ENCODE measurements around the gene DUOXA1.
A peak's percentile ranks its signal among the peaks of the same experiment; 100 is the strongest.

The DUOXA1 gene, protein sequence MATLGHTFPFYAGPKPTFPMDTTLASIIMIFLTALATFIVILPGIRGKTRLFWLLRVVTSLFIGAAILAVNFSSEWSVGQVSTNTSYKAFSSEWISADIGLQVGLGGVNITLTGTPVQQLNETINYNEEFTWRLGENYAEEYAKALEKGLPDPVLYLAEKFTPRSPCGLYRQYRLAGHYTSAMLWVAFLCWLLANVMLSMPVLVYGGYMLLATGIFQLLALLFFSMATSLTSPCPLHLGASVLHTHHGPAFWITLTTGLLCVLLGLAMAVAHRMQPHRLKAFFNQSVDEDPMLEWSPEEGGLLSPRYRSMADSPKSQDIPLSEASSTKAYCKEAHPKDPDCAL

DNA sequence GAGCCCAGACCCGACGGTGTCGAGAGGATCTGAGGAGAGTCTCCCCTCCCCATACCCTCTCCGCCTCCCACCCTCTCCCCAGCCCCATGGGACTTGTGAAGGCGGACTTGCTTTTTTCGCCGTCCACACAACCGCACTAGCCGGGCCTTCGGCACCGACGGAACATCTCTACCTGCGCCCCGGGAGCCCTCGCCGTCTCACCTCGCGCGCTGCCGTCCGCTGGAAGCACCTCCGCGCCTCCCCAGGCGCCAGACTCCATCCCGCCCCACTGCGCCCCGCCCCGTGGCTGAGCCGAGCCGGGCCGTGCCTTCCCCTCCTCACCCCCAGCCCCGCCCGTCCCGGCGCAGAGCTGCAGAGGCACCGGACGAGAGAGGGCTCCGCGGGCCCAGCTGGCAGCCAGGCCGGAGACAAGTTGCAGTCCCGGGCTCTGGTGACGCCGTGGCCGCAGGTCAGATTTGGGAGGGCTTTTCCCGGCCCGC, at the start of gene DUOXA1, which contains the start of gene DUOX1:
Gene DUOXA1 (minus strand): TSS at position 229 of the 479 bp plus-strand sequence. CDS start 6,865 bp downstream, outside the sequence.
Gene DUOX1 (plus strand): TSS at position 344 of the 479 bp plus-strand sequence. CDS start 1,973 bp downstream, outside the sequence.
- no peak for DNase-seq (ENCODE audit: low spot score)

DNA sequence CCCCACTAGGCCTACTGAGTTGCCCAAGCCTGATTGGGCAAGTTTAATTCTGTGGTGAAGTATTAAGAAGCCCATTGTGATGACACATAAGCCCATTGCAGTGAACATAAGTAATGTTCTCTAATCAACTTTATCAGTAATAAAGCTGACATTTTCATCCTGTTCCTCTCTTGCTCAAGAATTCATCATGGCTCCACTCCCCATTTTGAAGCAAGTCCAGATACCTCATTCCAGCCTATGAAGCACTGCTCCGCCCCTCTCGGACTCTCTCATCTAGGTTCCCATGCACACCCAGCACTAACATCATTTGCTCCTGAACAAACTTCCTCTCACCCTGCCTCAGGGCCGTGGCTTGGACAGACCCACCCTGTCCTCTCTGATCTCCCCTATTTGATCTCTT, 47.6 kb upstream of the DUOXA1 start:
- DNase-seq (ENCODE audit: low spot score) = no peak

DNA sequence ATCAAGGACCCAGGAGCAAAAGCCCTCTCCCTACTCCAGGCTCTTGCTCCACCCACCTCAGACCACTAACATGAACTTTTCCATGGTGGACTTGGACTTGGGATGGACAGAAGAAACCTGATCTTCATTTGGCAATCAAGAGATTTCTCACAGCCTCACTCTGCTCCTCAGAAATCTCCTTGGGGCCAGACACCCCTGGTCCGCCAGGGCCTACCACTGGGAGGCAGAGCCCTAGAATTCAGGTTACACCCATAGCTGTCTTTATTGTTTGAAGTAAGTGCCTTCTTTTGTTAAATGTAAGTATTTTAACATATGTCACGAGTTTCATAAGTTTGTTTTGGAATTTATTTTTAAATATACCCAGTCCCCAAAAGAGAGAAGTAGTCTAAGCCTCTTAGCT, 44.9 kb upstream of the DUOXA1 start:
- no peak for DNase-seq (ENCODE audit: low spot score)

DNA sequence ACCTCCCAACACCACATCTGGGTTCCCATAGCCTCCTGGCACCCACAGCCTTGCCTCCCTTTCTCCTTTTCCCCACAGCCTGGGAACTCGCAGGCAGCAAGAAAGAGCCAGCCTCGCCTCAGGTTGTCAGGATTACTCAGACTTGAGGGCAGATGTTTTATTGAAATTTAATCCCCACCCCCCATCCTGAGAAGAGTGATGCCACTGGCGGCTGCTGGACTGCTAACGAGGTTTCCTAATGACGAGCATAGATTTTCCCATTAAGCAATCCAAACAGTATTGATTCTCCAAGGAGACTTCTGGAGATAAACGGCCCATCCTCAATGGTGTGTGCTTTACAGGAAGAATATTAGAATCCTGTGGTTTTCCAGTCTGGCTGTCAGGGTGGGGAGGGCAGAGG, 44.4 kb upstream of the DUOXA1 start:
- DNase-seq (ENCODE audit: low spot score) = no peak

DNA sequence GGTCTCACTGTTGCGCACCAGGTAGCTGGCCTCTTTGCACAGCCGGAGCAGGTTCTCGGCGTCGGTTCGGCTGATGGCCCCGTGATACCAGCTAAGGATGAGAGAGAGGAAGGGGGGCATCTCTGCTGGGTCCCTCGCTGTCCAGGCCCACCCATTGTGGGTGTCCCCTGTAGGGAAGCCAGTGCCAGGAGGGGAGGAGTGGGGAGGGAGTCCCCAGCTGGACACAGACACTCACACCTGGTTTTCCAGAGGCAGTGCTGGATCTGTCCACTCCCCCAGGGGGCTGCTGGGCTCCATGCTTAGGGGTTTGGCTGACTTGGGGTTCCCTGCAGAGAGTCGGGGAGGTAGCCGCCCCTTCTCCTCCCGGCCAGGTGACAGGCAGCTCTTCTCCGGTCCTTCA, 42.2 kb upstream of the DUOXA1 start:
- no peak for DNase-seq (ENCODE audit: low spot score)

DNA sequence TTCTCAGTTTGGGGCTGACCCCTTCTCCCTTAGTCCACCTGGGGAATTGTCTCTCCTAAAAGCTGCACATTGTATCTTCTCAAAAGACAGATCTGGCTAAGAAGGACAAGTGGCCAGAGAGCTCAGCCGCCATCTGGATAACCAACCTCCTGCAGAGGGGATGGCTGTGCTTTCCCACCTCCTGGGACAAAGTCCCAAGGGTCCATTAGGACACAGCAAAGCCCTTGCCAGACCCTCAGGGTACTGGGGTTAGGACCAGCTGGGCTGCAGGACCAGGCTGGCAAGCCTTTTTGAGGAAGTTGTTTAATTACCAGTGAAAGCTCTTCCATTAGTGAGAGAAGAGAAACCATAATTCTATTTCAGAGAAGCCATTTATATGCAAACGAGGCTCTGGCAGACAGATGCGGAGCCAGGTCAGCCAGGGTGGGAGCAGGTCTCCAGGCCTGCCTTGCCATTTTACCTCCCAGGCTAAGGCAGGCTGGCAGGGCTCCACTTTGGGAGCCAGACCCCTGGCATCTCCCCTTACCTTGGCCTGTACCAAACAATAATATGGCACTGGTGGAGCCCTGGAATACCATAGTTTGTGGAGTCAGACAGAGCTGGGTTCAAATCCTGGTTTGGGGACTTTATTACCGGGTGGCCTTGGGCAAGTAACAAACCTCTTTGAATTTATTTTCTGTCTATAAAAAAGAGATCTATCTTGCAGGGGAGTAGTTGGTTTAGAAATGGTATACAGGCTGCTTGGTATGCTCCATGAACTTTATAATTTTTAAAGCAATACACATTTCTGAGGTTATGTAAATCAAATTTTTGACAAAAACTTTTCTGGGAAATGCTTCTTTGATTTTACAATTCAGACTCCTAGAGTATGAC, 40.2 kb upstream of the DUOXA1 start:
- DNase-seq (ENCODE audit: low spot score) = no peak

DNA sequence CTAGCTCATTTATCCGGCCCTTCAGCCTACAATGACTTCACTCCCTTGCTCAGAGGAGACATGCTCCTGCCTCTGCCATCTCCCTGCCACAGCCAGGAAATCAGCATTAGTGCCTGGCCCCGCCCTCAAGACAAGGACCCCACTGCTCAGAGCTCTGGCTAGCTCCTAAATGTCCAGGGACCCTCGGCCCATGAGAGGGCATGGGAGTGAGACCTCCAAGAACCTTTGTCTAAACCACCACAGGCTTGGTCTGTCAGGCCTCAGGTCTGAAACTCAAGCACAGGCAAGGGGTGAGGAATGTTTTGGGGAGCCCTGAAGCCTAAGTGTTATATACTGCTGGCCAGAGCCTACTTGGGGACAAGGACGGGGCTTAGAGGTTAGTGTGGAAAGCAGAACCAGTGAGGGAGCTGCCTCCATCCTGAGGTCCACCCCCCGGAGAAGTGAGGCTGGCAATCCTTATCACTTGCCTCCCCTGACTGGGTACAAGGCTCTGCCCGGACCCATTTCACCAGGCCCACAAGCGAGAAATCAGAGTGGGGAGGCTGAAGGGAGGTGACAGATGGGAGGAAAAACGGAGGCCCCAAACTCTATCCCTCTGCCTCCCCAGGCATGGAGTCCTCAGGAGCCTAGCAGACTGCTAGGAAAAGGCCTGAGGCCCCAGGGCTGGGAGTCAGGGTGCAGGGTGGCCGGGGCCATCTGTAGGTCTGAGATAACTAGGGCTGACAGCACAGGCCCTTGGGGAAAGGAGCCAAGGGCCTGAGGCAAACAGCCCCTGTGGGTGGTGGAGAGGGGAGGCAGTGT, 39.3 kb upstream of the DUOXA1 start:
- DNase-seq (ENCODE audit: low spot score) = no peak

DNA sequence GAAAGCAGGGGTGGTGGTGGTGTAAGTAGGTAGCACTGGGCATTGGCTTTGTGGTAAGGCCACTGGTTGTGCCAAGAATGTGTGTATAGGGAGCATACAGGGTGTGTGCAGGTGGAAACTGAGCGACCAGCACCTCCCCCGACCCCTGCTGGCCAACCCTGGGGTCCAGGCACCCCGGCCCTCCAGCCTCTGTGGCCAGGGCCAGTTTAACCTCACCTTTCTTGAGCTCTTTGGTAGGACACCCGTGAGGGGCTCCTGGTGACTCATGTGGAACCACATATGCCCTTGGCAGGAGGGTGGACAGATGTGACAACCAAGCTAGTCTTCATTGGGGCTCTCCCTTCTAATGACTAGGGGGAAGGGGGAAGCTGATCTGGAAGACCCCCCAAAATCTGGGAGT, 38.6 kb upstream of the DUOXA1 start:
- DNase-seq (ENCODE audit: low spot score) = no peak

DNA sequence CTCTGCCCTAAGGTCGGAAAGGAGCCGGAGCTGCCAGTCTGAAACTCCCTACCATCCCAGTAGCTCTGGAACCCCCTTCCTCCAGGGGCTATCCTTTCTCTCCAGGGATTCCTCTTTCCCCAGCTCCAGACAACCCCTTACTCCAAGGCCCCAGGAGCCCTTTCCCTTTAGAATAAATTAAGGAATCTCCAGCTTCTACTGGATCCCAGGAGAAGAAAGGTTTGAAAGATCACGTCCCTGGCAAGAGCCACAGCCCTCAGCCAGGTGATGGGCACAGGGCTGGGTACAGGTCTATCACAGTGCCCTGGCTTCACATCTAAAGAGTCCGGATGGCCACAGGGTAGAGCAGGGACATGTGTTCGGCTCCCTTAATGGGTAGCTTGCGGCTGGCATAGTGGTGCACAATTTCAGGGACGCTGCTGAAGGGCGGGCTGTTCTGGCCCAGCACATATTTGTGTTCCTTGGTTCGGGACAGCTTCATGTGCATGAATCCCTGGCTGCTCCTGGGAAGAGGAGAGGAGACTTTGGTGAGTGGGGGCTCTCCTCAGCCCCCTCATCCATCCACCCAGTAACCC, 38.0 kb upstream of the DUOXA1 start:
- DNase-seq (ENCODE audit: low spot score) = no peak

DNA sequence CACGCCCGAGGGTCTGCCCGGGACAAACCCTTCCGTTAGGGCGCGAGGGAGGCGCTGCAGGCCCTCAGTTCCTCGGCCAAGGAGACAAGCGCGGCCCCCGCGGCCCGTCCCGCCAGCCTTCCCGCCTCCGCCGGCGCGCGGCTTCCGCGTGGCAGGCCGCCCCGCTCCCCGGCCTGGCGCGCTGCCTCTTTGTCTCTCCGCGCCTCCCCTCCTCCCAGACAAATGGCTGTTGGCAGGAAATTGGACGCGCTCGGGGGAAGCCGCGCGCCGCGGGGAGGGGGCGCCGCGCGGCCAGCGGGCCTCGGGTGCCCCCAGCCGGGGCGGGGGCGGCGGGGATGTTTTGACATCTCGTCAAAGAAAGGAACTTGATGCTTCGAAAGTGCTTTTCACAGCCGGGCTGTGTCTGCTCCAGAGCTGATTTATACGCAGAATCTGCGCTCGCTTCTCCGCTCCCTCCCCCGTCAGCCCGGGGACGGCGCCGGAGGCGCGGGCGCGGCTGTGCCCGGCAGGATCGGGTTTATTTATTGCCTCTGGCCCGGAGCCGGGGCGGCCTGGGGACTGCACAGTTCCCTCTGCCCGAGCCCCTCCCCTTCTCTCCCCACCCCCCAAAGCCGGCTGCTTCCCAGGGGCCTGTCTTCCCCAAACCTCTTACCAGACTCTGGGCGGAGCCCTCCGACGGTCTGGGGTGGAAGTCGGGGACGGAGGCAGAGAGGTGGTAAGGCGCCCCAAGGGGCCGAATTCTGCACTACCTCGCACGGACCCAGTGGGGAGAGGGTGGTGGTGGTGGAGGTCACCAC, 37.4 kb upstream of the DUOXA1 start:
- DNase-seq (ENCODE audit: low spot score) = peak; percentile 91

DNA sequence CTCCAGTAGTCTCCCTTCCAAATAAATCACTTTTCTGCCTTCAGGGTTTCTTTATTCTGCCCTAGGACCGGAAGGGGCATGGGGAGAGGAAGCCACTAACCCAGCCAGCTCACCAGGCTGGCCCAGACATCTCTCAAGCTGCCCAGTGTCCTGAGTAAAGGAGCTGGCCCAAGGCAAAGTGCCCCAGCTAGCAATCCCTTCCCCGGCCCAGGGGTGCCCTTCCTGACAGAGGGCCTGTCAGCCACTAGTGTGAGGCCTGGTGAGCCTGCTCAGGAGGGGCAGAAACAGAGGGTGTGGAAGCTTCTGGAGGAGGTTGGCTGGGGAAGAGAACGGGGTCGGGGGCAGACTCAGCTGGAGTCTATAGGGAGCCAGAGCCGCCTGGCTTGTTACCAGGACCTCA, 35.9 kb upstream of the DUOXA1 start:
- no peak for DNase-seq (ENCODE audit: low spot score)

DNA sequence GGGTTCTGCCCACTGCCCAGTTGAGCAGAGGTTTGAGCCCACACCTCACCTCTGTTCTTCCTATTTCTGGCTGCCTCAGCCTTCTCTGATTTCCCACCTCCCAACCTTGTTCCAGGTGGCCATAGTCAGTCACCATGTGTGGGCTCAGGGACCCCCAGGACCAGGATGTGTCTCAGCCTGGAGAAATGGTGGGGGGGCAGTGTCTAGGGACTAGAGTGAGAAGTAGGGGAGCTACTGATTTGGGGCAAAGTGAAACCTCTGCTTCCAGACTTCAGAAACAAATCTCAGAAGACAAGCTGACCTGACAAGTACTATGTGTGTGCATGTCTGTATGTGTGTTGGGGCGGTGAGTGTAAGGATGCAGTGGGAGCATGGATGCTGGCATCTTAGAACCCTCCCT, 35.2 kb upstream of the DUOXA1 start:
- DNase-seq (ENCODE audit: low spot score) = no peak

DNA sequence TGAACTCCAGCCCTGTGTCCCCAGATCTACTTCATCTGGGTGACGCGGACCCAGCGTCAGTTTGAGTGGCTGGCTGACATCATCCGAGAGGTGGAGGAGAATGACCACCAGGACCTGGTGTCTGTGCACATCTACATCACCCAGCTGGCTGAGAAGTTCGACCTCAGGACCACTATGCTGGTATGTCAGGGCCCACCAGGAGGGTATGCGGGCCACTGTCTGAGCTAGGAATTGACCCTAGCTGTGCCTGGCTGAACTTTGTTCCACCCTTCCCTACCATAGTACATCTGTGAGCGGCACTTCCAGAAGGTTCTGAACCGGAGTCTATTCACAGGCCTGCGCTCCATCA, 33.8 kb upstream of the DUOXA1 start:
- DNase-seq (ENCODE audit: low spot score) = no peak

DNA sequence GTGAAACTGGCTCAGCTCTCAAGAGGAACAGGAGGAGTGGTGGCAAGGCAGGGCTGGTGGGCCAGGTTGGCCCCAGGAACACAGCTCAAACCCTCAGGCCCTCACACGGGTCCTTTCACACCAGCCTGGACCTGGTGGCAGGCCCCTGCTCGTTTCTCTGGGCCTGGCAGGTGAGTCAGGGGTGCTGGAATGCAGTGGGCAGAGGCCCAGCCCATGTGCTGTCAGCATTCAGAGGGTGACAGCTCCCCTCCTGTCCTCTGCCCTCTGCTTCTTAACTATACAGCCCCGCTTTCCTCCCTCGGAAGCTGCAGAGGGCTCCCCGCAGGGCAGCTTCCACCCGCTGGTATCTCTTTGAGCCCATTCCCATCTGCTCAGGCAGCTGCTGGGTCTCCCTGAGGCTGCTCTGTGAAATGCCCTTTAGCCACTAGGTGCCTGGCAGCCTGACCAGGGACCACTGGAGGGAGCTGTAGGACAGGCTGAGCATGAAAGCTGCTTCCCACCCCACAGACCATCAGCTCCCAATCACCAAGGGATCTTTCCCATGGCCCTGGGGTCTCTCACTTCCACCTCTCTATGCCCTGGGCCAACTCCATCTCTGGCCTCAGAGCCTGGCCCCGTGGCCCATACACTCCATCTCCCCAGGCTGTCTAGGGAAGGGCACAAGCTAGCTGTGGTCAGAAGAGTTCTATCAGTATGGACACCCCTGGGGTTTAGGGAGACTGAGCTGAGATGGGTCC, 33.3 kb upstream of the DUOXA1 start:
- peak; percentile 86 for DNase-seq (ENCODE audit: low spot score)

DNA sequence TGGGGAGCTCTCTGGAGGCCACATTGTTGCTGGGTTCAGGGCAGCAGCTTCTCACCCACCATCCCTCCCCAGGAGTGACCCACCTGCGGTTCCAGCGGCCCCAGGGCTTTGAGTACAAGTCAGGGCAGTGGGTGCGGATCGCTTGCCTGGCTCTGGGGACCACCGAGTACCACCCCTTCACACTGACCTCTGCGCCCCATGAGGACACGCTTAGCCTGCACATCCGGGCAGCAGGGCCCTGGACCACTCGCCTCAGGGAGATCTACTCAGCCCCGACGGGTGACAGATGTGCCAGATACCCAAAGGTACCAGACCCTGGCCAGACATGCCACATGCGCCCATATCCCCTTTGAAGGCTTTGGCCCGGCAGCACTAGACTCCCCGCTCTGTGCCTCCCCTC, 32.0 kb upstream of the DUOXA1 start:
- no peak for DNase-seq (ENCODE audit: low spot score)

DNA sequence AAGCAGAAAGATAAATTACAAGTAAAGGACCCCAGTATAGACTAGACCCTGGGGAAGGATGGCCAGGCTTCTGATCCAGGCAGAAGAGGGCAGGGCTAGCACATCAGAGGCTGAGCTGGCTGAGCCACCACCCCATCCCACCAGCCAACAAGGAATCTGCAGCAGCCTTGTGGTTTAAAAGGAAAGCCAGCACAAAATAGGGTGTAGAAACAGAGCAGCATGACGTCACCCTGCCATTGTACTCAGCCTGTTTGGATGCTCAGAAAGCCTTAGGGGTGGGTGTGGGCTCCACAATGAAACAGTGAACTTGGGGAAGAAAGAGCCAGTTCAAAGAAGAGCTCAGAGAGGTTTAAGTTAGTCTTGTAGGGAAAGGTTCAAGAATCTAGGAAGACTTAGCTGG, 28.3 kb upstream of the DUOXA1 start:
- no peak for DNase-seq (ENCODE audit: low spot score)

DNA sequence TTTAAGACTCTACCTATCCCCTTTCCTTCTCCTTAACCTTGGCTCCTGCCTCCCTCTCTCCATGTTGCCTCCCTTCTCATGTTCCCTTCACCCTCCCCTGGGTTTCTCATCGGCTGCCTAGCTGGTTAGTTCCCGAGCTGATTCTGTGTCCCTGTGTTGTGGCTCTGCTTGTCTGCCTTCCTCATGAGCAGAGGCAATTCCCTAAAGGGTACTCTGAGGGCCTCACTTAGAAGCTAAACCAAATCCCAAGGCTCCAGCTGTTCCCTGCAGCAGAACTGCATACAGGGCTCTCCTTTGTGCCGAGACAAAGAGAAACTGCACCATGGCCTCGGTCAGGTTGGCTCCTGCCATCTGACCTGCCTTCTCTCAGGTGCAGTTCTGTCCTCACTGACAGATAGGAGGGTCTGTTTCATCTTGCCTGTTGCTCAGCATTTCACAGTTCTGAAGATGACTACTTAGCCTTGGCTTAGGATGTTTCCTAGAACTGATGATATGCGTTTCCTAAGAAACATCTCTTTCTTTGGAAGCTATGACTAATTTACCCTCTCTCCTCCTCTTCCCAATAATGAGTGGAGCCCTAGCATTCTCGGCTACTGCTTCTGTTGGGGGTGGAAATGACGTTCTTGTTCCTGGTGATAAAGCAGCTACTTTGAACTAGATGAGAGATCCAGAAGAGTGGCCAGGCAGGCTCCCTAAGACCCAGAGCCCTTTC, 27.2 kb upstream of the DUOXA1 start:
- no peak for DNase-seq (ENCODE audit: low spot score)

DNA sequence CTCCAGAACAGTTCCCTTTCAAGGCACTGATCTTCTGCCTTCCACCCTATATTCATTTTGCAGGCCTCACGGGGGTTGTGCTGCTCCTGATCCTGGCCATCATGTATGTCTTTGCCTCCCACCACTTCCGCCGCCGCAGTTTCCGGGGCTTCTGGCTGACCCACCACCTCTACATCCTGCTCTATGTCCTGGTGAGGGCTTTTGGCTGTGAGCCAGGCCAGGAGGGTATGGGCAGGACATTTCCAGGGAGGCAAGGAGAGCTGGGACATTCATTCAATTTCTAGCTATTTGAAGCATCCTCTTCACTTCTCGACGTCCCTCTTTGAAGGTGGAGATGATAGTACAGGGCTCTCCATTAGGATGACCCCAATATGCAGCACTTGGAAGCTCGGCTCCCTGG, 26.1 kb upstream of the DUOXA1 start:
- DNase-seq (ENCODE audit: low spot score) = no peak

DNA sequence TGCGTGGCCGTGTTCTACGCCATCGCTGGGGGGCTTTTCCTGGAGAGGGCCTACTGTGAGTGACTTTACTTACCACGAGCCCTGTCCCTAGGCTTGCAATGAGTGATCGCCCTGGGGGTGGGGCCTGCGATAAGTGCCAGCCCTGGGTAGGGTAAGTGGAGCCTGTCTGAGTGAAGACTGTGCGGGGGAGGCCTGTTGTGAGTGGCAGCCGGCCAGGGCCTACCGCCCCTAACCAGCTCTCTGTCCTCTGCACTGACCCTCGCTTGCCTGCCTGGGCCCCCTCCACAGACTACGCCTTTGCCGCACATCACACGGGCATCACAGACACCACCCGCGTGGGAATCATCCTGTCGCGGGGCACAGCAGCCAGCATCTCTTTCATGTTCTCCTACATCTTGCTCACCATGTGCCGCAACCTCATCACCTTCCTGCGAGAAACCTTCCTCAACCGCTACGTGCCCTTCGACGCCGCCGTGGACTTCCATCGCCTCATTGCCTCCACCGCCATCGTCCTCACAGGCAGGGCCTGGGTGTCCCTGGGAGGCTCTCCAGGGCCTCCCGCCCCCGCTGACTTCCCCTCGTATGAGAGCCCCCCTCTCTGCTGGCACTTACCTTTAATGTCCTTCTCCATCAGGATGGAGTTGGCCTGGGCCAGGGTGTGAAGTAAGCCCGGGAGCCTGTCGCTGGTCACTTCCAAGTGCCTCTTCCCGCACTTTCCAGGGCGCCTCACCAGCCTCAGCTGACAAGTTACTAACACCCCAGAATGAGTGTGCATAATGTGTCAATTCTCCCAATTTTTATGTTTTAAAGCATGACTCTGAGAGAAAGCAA, 22.5 kb upstream of the DUOXA1 start:
- no peak for DNase-seq (ENCODE audit: low spot score)

Data from left forelimb (tissue), 1 donor.